WTC11 (cell line): ENCODE data around the gene TSPAN18.

Source experiments
- ATF6 ChIP-seq: sonication (generic); formaldehyde crosslinking; IDR thresholded peaks from 2 replicates; pipeline ENCODE4 v1.8.1; 2023; ENCODE audit warnings: mild to moderate bottlenecking, missing genetic modification reagents
- CTCF ChIP-seq: fragments of 200-600 bp; IDR thresholded peaks from 2 replicates; pipeline ENCODE4 v1.8.0; 2022; ENCODE audit warnings: antibody characterized with exemption
- ELF4 ChIP-seq: sonication (generic); formaldehyde crosslinking; IDR thresholded peaks from 2 replicates; pipeline ENCODE4 v1.8.1; 2022; ENCODE audit warnings: low read depth, mild to moderate bottlenecking, moderate library complexity, missing genetic modification reagents
- EMX1 ChIP-seq: fragments of 250-450 bp; sonication (Bioruptor Pico); IDR thresholded peaks from 2 replicates; pipeline ENCODE4 v1.8.0; 2021; ENCODE audit warnings: mild to moderate bottlenecking
- JUN ChIP-seq: sonication (generic); formaldehyde crosslinking; IDR thresholded peaks from 2 replicates; pipeline ENCODE4 v1.8.0; 2023; ENCODE audit warnings: mild to moderate bottlenecking, missing genetic modification reagents
- KAT7 ChIP-seq: sonication (generic); formaldehyde crosslinking; IDR thresholded peaks from 2 replicates; pipeline ENCODE4 v1.8.1; 2023; ENCODE audit warnings: missing genetic modification reagents, mild to moderate bottlenecking, borderline replicate concordance
- MAX ChIP-seq: sonication (generic); formaldehyde crosslinking; IDR thresholded peaks from 2 replicates; pipeline ENCODE4 v1.8.0; 2022; ENCODE audit warnings: mild to moderate bottlenecking, missing genetic modification reagents
- MXD4 ChIP-seq: fragments of 250-450 bp; sonication (Bioruptor Pico); IDR thresholded peaks from 2 replicates; pipeline ENCODE4 v1.8.0; 2021; ENCODE audit warnings: mild to moderate bottlenecking, moderate library complexity, borderline replicate concordance
- NR3C1 ChIP-seq: sonication (generic); formaldehyde crosslinking; conservative IDR thresholded peaks from 2 replicates; pipeline ENCODE4 v1.8.1; 2023; ENCODE audit warnings: low read depth, mild to moderate bottlenecking, missing genetic modification reagents
- SP1 ChIP-seq: sonication (generic); formaldehyde crosslinking; conservative IDR thresholded peaks from 2 replicates; pipeline ENCODE4 v1.8.1; 2022; ENCODE audit warnings: missing genetic modification reagents
- TF ChIP-seq, protein P1 (sequence below): sonication (generic); formaldehyde crosslinking; conservative IDR thresholded peaks from 2 replicates; pipeline ENCODE4 v1.8.1; 2022; ENCODE audit warnings: mild to moderate bottlenecking, missing genetic modification reagents

DNA sequence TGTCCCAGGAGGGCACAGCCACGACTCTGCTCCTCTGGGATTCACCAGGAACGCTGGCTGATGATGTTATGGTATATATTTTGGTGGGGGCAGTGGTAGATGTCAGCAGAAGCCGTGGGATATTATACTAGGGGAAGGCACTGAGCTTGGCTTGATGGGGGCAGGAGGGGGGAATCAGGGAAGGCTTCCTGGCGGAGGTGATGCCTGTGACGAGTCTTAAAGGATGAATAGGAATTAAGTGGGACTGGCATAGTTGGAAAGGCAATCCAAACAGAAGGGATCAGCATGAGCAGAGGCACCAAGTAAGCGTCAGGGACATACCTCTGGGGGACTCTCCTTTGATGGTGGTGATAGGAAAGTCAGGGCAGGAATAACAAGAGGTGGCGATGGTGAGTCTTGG is 176.3 kb downstream of the TSPAN18 start:
- TF ChIP-seq CTCF (no peak), NR3C1 (no peak), ATF6 (CRISPR knock-in tag) (no peak), MAX (no peak), ELF4 (CRISPR knock-in tag) (no peak), KAT7 (no peak), EMX1 (CRISPR knock-in tag) (no peak), JUN (no peak), SP1 (no peak), MXD4 (CRISPR knock-in tag) (no peak)
- TF ChIP-seq, protein P1, sequence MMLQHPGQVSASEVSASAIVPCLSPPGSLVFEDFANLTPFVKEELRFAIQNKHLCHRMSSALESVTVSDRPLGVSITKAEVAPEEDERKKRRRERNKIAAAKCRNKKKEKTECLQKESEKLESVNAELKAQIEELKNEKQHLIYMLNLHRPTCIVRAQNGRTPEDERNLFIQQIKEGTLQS (CRISPR knock-in tag) = no peak
